ENCODE results near the gene PXDN.

Gene PXDN

DNA sequence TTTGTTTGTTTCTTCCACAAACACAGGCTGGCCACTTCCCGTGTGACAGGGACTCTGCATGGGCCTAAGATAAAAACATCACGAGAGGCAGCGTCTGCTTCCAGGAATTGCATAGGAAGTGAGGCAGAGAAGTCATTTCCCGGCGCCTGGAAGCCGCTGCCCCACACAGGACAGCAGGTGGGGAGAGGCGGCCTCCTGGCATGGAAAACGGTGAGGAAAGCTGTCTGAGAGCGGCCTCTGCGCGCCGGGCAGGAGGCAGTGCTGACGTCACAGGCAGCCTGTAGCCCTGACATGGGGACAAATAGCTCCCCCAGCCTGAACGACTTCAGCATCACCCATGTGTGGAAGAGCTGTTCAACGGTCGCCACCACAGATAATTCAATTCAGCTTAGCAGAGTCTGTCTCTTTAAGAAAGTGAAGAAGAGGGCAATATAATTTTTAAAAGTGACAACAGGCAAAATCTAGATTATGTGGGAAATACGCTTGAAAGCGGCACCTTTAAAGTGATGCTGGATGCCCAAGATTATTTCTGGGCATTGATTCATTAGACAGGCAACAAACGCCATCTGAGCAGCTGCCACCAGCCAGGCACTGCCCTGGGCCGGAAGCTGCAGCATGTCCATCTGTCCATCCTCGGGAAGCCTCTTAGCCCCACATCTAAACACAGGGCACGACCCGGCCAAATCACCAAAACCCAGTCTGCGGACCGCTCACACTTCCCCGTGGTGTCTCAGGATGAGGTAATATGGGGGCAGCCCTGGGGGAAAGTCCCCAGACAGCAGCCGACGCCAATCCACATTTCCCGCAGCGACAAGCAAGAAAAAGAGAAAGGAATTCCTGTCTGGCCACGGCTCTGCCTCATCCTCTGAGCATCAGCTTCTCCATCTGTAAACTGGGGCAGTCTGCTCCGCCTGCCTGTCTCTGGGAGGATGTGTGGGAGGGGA is 138.9 kb downstream of the PXDN start:
- Mint-ChIP-seq H3K27ac (no peak overlapping the region), H3K27me3 (no peaks in the 10 kb centered on the region), H3K4me1 (peaks cover 10% of the 10 kb centered on the region), H3K9me3 (no peaks in the 10 kb centered on the region), H3K4me3 (peak overlapping the region in 1 of 2 donors; percentile 16)
- DNase-seq (no peak), ATAC-seq (peak; percentile 8)

DNA sequence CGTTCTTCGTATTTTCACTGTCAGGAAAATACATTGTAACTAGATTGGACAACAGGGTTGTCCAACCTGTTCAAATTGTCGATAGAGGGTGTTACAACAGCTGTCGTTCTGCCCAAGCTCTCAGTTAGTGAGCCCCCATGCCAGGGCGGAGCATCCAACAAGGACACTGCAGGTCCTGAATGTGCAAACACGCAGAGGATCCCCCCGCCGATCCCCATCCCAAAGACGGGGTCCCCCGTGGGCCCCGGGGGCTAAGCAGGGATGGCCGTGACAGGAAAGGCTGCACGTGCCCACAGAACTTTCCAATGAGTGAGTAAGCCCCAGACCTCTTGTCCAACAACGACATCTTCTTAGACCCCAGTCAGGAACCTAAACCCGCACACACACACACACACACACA is 140.8 kb downstream of the PXDN start:
- no peak for DNase-seq
- H3K27ac Mint-ChIP-seq: no peak overlapping the region
- H3K4me3 Mint-ChIP-seq: no peak overlapping the region
- peaks cover 10% of the 10 kb centered on the region for H3K4me1 Mint-ChIP-seq
- no peaks in the 10 kb centered on the region for H3K9me3 Mint-ChIP-seq
- H3K27me3 Mint-ChIP-seq: no peaks in the 10 kb centered on the region
- no peak for ATAC-seq

DNA sequence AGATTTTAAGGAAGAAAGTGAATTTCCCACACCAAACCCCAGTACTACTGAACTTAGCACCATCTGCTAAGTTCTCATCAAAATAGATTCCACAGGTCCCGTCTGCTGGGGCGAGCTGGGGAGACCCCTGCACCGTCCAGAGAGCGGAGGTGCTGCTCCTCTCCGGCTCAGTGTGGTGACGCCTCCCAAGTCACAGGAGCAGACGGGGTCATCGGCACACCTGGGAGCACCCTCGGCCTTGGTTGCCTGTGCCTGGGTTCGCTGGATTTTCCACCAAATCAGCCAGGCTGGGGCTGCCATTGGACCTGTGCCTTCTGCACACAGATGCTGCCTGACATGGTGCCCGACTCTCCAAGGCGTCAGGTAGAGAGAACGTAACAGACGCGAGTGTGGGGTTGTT is 141.3 kb downstream of the PXDN start:
- H3K27me3 Mint-ChIP-seq: no peaks in the 10 kb centered on the region
- ATAC-seq (no peak), DNase-seq (no peak)
- peaks cover 10% of the 10 kb centered on the region for H3K4me1 Mint-ChIP-seq
- no peak overlapping the region for H3K4me3 Mint-ChIP-seq
- H3K27ac Mint-ChIP-seq: no peak overlapping the region
- no peaks in the 10 kb centered on the region for H3K9me3 Mint-ChIP-seq

DNA sequence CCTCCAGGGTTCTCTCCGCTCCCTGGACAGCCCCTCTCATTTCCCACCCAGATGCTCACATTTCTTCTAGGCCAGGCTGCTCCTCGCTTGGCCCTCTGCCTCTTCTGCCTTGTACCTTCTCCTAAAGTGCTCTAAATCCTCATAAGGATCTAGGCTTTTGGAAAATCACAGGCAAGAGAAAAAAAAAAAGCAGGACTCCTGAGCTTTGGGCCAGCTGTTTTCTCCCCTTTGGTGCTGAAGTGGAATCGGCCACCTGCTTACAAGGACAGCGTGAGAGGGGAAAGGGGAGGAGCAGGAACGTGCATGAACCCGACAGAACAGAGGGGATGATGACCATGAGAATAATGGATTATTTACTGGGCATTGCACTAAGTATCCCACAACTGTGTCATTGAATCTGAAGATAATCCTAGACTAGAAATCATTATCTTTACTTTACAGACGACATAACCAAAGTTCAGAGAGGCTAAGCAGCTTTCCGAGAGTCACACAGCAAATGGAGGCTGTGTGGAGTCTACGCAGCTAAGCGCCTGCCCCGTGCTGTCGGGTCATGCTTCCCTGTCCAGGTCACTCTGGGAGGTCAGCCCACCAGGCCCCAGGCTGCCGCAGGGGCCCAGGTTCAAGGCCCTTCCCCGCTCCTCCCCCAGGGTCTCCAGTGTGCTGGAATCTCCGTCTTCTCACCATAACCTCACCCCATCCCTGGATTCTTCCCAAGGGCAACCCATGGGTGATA is 141.9 kb downstream of the PXDN start:
- no peaks in the 10 kb centered on the region for H3K27me3 Mint-ChIP-seq
- no peak overlapping the region for H3K27ac Mint-ChIP-seq
- peaks cover 10% of the 10 kb centered on the region for H3K4me1 Mint-ChIP-seq
- no peak for ATAC-seq
- H3K9me3 Mint-ChIP-seq: no peaks in the 10 kb centered on the region
- no peak overlapping the region for H3K4me3 Mint-ChIP-seq
- DNase-seq: no peak

DNA sequence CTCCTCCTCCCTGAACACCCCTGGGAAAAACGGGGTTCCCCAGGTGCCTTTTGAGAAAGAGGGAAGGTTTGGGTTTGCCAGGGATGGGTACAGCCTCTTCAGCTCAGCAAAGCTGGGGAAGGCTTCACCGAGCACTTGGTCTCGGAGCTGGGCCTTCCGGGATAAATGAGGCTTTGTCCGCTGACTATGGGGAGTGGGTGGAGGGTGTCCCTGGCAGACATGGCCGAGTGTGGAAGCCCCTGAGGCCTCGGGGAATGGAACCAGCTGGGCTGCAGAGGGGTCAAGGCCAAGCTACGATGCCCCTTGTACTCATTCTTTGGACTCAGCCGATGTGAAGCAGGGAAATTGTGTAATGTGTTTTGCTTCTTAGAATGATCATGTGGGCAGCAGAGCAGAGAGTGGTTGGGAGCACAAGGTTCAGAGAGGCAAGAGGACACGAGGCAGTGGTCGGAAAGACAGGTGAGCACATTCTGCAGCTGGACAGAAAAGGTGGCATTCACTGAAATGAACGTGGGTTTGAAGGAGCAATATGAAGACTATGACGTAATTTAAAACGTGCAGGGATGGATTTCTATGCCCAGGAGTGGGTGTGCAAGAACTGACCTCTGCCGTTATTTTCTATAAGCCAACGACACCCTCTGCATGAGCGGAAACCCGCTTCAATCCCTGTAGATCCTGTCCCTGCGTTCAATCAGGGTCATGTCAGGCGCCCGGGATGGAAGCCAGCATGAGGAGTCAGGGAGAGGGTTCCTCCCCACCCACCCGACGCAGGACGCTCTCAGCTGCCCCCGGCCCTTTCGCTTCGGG is 142.6 kb downstream of the PXDN start:
- no peak for DNase-seq
- Mint-ChIP-seq H3K27me3 (no peaks in the 10 kb centered on the region), H3K4me1 (peaks cover 5% of the 10 kb centered on the region), H3K9me3 (no peaks in the 10 kb centered on the region), H3K4me3 (no peak overlapping the region), H3K27ac (no peak overlapping the region)
- ATAC-seq: no peak

DNA sequence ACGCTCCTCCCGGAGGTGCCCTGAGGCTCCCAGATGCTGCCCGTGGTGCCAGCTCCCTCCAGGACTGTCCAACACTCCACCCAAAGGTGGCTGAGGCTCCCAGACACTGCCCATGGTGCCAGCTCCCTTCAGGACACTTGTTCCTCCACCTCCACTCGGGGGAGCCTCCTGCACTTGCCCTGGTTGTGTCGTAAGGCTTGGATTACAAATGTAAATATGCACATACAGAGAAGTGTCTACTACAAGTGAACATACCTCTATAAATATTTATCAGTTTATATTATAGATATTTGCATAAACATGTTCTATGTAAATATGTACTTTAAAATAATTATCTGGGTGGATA is 143.3 kb downstream of the PXDN start:
- ATAC-seq: no peak
- H3K4me1 Mint-ChIP-seq: no peaks in the 10 kb centered on the region
- DNase-seq: no peak
- no peaks in the 10 kb centered on the region for H3K27me3 Mint-ChIP-seq
- no peaks in the 10 kb centered on the region for H3K9me3 Mint-ChIP-seq
- H3K27ac Mint-ChIP-seq: no peak overlapping the region
- no peak overlapping the region for H3K4me3 Mint-ChIP-seq

DNA sequence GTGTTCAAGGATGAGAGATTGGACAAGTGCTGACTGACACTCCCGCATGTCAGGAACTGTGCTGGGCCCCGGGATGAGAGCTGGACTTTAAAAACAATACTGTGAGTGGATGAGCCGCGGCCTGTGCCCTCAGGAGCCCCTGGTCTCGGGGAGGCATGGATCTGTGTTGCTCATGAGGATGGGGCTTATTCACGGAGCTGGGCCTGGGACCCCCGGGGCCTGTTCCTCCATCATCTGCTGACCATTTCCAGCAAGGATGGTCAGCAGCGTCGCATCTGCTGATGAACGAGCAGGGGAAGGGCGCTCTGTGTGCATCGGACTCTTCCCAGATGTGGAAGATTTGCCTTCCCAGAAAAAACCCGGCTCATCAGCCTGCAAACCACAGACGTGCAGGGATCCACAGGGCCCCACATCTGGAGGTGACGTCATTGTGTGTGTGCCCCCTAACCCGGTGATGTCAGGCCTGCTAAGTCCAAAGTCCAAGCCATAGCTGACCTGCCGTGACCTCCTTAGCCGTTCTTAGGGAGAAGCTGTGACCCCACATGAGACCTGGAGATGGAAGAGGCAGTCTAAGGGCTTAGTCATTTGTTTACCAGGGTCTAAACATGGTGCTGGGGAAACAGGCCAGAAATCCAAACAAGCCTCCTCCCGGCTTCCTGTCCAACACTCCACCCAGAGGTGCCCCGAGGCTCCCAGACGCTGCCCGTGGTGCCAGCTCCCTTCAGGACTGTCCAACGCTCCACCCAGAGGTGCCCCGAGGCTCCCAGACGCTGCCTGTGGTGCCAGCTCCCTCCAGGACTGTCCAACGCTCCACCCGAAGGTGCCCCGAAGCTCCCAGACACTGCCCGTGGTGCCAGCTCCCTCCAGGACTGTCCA is 143.9 kb downstream of the PXDN start:
- Mint-ChIP-seq H3K27ac (no peak overlapping the region), H3K4me1 (no peaks in the 10 kb centered on the region), H3K27me3 (no peaks in the 10 kb centered on the region), H3K9me3 (no peaks in the 10 kb centered on the region), H3K4me3 (no peak overlapping the region)
- DNase-seq (no peak), ATAC-seq (no peak)

DNA sequence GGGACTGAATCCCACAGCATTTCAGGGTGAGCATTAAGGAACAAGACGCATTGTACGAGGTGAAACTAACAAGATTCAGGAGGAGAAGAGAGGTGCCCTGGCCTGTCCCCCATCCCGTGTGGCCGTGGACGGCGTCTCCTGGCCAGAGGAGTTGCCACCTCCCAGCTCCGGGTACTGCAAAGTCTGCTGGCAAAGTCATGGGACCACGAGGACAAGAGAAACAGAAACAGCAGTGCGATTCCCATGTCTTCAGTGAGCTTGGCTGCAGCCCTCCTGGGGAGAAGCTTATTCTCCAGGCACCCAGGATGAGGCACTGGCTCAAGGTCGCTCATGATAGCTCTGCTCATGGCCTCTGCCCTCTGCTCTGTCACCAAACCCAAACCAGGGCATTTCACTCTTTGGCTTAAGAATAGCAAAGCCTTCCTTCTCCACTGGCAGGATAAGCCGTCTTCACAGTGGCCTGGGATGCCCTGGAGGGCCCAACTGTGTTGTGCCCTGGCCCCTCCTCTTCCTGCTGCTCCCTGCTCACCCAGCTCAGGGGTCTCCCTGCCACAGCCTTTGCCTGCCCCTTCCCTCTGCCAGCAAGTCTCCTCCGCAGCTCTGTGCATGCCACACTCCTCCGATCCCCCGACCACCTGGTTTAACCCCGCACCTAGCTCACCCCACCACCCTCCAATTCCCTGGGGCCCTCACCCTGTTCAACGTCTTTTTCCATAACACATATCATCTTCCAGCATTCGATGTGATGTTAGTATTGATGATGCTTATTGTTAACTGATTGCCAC is 144.8 kb downstream of the PXDN start:
- H3K27ac Mint-ChIP-seq: no peak overlapping the region
- ATAC-seq: peak; percentile 26
- no peaks in the 10 kb centered on the region for H3K4me1 Mint-ChIP-seq
- H3K4me3 Mint-ChIP-seq: no peak overlapping the region
- no peaks in the 10 kb centered on the region for H3K27me3 Mint-ChIP-seq
- no peak for DNase-seq
- no peaks in the 10 kb centered on the region for H3K9me3 Mint-ChIP-seq

DNA sequence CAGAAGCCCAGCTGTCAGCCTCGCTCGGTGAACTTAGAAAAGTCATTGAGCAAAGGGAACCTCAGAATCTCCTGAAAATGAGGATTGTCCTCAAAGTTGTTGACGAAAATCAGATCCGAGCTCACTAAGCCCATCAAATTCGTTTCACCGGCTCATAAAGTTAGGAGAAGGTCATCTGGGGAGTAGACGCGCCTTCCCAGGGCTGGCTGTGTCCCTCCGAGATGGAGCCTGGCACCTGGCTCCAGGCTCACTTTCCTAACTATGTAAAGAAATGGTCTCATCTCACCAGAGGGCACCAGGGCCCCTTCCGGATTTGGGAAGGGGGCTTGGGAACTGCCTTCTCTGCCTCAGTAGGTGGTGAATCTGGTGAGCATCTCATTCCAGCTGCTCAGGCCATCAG is 145.5 kb downstream of the PXDN start:
- H3K4me1 Mint-ChIP-seq: no peaks in the 10 kb centered on the region
- ATAC-seq (no peak), DNase-seq (no peak)
- no peak overlapping the region for H3K4me3 Mint-ChIP-seq
- H3K9me3 Mint-ChIP-seq: no peaks in the 10 kb centered on the region
- no peak overlapping the region for H3K27ac Mint-ChIP-seq
- H3K27me3 Mint-ChIP-seq: no peaks in the 10 kb centered on the region

DNA sequence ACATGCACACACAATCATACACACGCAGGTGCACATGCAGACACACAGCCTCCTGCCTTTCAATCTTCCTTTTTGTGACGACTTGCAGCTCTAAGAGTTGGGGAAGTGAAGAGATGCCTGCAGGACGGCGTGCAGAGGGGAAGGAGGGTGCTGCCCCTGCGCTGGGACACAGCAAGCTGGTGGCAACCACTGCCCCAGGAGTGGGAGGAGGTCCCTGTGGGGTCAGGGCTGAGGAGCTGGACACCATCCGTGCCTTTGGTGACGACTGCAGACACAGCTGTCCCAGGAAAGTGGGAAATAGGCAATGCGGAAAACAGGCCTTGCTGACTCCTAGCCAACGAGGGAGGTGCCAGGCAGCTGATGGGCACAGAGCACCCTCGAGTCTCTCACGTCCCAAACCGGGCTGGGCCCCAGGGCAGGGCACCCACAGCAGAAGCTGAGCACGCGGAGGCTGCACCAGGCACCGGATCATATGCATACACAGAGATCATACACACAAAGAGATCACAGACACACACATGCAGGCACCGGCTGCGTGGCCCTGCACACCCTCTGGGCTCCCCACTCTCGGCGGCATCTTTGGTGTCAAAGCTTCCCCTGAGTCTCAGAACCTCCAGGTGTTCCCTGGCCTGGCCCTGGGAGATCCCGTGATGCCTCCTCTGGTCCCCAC is 146.1 kb downstream of the PXDN start:
- Mint-ChIP-seq H3K4me3 (no peak overlapping the region), H3K27me3 (no peaks in the 10 kb centered on the region), H3K9me3 (no peaks in the 10 kb centered on the region), H3K4me1 (no peaks in the 10 kb centered on the region), H3K27ac (peak overlapping the region in 1 of 2 donors; percentile 35)
- DNase-seq (no peak), ATAC-seq (no peak)

DNA sequence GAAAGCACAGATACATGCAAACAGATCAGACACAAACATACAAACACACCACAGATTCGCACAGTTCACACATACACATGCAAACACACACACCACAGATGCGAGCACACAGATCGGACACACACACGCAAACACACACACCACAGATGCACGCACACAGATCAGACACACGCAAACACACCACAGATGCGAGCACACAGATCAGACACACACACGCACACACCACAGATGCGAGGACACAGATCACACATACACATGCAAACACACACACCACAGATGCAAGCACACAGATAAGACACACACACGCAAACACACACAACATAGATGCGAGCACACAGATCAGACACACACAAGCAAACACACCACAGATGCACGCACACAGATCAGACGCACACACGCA is 149.0 kb downstream of the PXDN start:
- DNase-seq: no peak
- H3K9me3 Mint-ChIP-seq: no peaks in the 10 kb centered on the region
- no peak overlapping the region for H3K4me3 Mint-ChIP-seq
- peaks cover 17% of the 10 kb centered on the region for H3K27me3 Mint-ChIP-seq
- no peak for ATAC-seq
- H3K4me1 Mint-ChIP-seq: no peaks in the 10 kb centered on the region
- no peak overlapping the region for H3K27ac Mint-ChIP-seq

DNA sequence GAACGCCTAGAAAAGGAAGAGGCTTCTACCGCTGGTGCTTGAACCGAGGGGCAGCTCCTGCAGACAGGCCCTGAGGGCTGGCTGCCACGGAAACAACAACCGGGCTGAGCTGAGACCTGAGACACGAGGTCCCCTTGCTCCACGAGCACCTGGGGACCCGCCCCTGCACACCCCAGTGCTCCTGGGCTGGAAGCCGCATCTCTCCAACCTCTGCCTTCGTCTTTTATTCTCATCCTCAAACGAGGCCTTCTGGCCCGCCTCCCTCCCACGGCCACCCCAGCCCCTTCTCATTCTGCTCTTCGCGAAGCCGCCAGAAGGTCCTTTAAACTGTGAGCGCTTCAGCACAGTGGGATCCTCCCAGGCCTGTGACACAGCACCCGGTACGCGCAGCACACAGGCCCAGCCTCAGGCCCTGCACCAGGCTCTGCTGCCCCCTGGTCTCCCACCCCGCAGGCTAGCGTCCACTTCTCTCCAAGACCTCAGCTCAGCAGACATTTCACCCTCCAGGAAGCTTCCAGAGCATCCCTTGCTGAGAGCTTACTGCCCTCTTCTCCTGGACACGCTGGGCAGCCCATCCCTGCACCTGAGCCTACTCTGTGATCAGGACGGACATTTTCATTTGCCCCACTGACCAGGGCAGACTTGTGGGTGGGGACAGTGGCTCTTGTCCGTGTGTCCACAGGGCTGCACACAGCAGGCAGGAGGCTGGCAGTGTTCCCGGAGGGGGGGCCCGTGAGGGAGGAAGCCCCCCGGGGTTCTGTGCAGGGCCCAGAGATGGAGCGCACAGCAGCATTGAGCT is 149.7 kb downstream of the PXDN start:
- no peaks in the 10 kb centered on the region for H3K9me3 Mint-ChIP-seq
- DNase-seq: no peak
- ATAC-seq: no peak

DNA sequence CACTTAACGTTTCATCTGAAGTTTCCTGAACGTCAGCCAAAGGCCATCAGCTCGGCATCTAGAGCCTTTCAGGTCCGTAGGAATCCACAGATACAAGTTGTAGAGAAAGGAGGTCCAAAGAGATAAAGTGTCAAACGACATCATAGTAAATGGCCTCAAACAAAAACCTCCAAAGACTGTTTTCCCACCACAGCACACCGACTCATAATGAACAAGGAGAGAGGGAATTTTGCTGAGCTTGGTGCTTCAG is 150.3 kb downstream of the PXDN start:
- Mint-ChIP-seq H3K9me3 (no peaks in the 10 kb centered on the region), H3K4me3 (no peak overlapping the region), H3K4me1 (no peaks in the 10 kb centered on the region), H3K27me3 (peaks cover 28% of the 10 kb centered on the region), H3K27ac (no peak overlapping the region)
- ATAC-seq (no peak), DNase-seq (no peak)

More for the DNA sequence above, 149.7 kb downstream of the PXDN start:
- Mint-ChIP-seq H3K4me1 (no peaks in the 10 kb centered on the region), H3K27ac (no peak overlapping the region), H3K27me3 (peaks cover 24% of the 10 kb centered on the region), H3K4me3 (no peak overlapping the region)

All from stimulated activated naive CD8-positive, alpha-beta T cell treated with anti-CD3 and anti-CD28 coated beads, Interleukin-15, amount 100 ng/mL, for 72 hours (primary cell).